Right atrium auricular region (tissue), 2 donors: ENCODE data around the gene UCN3. TPM values are rescaled to one million over a fixed set of nuclear protein-coding genes. Genes with fewer than 3 reads are reported as not detected.

Experiments used
- DNase-seq: peaks from one replicate; pipeline ENCODE4 v3.0.0-alpha.2; 2019; ENCODE audit warnings: low spot score
- H3K27ac ChIP-seq, 2 donors: fragments of 200-600 bp; sonication (generic); 1 replicate in 1 of 2; 2 replicates in 1 of 2; pipeline ENCODE4 v1.5.1; 2016 to 2019
- H3K27me3 ChIP-seq, 2 donors: fragments of 200-600 bp; sonication (generic); one replicate each; pipeline versions ENCODE4 v1.5.1 to v1.6.0; 2017 to 2019
- H3K36me3 ChIP-seq: fragments of 200-600 bp; sonication (generic); one replicate; pipeline ENCODE4 v1.5.1; 2016
- H3K4me1 ChIP-seq, 2 donors: fragments of 200-600 bp; sonication (generic); one replicate each; pipeline versions ENCODE4 v1.5.1 to v1.6.0; 2017 to 2019
- H3K4me3 ChIP-seq, 2 donors: fragments of 200-600 bp; sonication (generic); 1 replicate in 1 of 2; 2 replicates in 1 of 2; pipeline ENCODE4 v1.5.1; 2017 to 2019; ENCODE audit warnings: mild to moderate bottlenecking in 1 of 2, moderate library complexity in 1 of 2
- H3K9me3 ChIP-seq, 2 donors: fragments of 200-600 bp; sonication (generic); one replicate each; pipeline ENCODE4 v1.5.1; 2019
- total RNA-seq, 2 donors: library from RNA; depleted of rRNA; stranded (reverse); fragments of >200 nt; gene quantifications; one replicate each; pipeline ENCODE4 v1.1.0, GENCODE V29; 2016
- TF ChIP-seq, protein P1 (sequence below), 2 donors: fragments of 200-600 bp; sonication (generic); IDR thresholded peaks; one replicate each; pipeline ENCODE4 v1.5.1; 2019; ENCODE audit warnings: antibody characterized with exemption in 2 of 2

The UCN3 gene
- total RNA-seq, 2 donors from 2014 or later = not detected

GRCh38 chr10:5395168-5395567, 30.4 kb downstream of the UCN3 start:
- no peaks in the 10 kb centered on the region for H3K27me3 ChIP-seq
- peaks cover 0 to 17% of the 10 kb centered on the region in 2 donors for H3K9me3 ChIP-seq
- no peaks in the 10 kb centered on the region for H3K4me1 ChIP-seq
- H3K27ac ChIP-seq = no peak overlapping the region
- no peak for DNase-seq
- TF ChIP-seq, protein P1, sequence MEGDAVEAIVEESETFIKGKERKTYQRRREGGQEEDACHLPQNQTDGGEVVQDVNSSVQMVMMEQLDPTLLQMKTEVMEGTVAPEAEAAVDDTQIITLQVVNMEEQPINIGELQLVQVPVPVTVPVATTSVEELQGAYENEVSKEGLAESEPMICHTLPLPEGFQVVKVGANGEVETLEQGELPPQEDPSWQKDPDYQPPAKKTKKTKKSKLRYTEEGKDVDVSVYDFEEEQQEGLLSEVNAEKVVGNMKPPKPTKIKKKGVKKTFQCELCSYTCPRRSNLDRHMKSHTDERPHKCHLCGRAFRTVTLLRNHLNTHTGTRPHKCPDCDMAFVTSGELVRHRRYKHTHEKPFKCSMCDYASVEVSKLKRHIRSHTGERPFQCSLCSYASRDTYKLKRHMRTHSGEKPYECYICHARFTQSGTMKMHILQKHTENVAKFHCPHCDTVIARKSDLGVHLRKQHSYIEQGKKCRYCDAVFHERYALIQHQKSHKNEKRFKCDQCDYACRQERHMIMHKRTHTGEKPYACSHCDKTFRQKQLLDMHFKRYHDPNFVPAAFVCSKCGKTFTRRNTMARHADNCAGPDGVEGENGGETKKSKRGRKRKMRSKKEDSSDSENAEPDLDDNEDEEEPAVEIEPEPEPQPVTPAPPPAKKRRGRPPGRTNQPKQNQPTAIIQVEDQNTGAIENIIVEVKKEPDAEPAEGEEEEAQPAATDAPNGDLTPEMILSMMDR (IDR thresholded peaks at IDR 0.05) = no peak
- no peaks in the 10 kb centered on the region for H3K36me3 ChIP-seq
- no peak overlapping the region for H3K4me3 ChIP-seq

DNA sequence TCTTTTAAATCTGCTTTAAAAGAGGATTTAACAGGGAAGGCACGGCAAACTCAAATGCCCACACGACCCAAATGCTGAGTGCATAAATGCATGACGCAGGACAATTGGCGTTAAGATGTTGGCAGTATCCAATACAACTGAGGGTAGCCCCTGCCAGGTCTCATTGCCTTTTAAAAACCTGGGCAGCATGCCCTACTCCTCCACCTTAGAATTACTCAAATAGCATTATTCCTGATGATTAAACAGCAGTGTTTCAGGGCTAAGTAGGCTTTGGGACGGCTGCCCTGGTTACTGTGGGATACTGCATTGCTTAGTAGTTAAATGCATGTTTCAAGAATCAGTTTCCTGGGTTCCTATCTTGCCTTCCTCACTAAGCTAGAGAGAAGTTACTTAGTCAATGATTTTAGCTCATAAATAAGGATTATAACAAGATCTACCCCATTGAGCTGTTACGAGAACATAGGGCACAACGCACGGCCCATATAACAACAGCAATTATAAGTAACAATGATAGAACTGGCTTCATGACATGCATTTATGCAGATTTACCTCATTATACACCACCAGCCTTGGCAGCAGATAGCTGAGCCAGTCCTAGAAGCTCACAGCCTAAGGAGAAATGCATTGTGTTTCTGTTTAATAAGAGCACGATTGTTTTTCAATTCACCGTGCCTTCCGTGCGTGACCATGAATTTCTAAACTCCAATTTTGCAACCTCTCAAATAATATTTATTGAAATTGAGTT, 32.0 kb downstream of the UCN3 start:
- H3K36me3 ChIP-seq = no peaks in the 10 kb centered on the region
- TF ChIP-seq, protein P1 (IDR thresholded peaks at IDR 0.05) = no peak
- no peaks in the 10 kb centered on the region for H3K4me1 ChIP-seq
- no peak overlapping the region for H3K4me3 ChIP-seq
- H3K9me3 ChIP-seq = peaks cover 0 to 2% of the 10 kb centered on the region in 2 donors
- no peaks in the 10 kb centered on the region for H3K27me3 ChIP-seq
- DNase-seq = no peak
- no peak overlapping the region for H3K27ac ChIP-seq

DNA sequence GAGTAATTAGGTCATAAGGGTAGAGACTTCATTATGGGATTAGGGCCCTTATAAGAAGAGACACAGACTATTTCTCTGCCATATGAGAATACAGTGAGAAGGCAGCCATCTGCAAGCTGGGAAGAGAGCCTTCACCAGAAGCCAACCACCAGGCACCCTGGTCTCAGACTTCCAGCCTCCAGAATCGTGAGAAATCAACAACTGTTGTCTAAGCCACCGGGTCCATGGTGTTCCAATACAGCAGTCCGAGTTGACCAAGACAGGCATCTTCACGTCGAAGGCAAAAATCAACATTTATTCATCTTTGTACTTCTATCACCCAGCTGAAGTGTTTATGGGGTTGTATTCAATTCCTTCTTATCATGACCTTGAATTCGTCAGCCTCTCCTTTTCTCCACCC, 34.6 kb downstream of the UCN3 start:
- H3K4me1 ChIP-seq = no peaks in the 10 kb centered on the region
- no peak overlapping the region for H3K4me3 ChIP-seq
- no peaks in the 10 kb centered on the region for H3K27me3 ChIP-seq
- no peaks in the 10 kb centered on the region for H3K36me3 ChIP-seq
- no peak overlapping the region for H3K27ac ChIP-seq
- no peaks in the 10 kb centered on the region for H3K9me3 ChIP-seq
- TF ChIP-seq, protein P1 (IDR thresholded peaks at IDR 0.05) = no peak
- DNase-seq = no peak

- H3K9me3 ChIP-seq = no peaks in the 10 kb centered on the region
- H3K4me1 ChIP-seq = no peaks in the 10 kb centered on the region
- no peaks in the 10 kb centered on the region for H3K36me3 ChIP-seq
- no peaks in the 10 kb centered on the region for H3K27me3 ChIP-seq
- H3K27ac ChIP-seq = no peak overlapping the region
- H3K4me3 ChIP-seq = no peak overlapping the region
- TF ChIP-seq, protein P1 (IDR thresholded peaks at IDR 0.05) = no peak
- no peak for DNase-seq
Measured at GRCh38 chr10:5400468-5401240, 35.9 kb downstream of the UCN3 start.

DNA sequence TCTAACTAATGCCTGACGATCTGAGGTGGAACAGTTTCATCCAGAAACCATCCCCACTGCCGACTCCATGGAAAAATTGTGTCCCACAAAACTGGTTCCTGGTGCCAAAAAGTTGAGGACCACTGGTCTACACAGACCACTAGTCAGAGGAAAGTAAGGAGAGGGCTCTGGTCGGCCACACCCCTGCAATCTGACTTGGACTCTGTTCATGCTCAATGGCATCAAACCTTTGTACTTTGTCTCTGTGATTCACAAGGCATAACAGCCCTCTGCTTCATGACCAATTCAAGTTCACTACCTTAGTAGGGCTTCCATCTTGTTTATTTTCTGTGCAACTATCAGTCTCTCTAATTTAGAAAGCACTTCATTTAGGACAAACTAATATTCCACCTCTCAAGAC, 38.0 kb downstream of the UCN3 start:
- Histone ChIP-seq H3K27me3 (no peaks in the 10 kb centered on the region), H3K4me1 (no peaks in the 10 kb centered on the region), H3K36me3 (no peaks in the 10 kb centered on the region), H3K9me3 (no peaks in the 10 kb centered on the region), H3K4me3 (no peak overlapping the region), H3K27ac (no peak overlapping the region)
- DNase-seq = no peak
- TF ChIP-seq, protein P1 (IDR thresholded peaks at IDR 0.05) = no peak
